GM23248 (cell line): ENCODE measurements around the gene DNLZ.

ENCODE experiments used
- EZH2 ChIP-seq: fragments of 200-600 bp; sonication (generic); IDR thresholded peaks from 2 replicates; pipeline ENCODE4 v1.6.1; 2018; ENCODE audit warnings: antibody characterized with exemption, mild to moderate bottlenecking; ENCODE audit not compliant: insufficient read depth, poor library complexity, severe bottlenecking
- EZH2phosphoT487 ChIP-seq: fragments of 200-600 bp; sonication (generic); IDR thresholded peaks from 2 replicates; pipeline ENCODE4 v1.6.1; 2018; ENCODE audit warnings: antibody characterized with exemption, moderate library complexity, mild to moderate bottlenecking, low read depth; ENCODE audit not compliant: insufficient read depth

DNA sequence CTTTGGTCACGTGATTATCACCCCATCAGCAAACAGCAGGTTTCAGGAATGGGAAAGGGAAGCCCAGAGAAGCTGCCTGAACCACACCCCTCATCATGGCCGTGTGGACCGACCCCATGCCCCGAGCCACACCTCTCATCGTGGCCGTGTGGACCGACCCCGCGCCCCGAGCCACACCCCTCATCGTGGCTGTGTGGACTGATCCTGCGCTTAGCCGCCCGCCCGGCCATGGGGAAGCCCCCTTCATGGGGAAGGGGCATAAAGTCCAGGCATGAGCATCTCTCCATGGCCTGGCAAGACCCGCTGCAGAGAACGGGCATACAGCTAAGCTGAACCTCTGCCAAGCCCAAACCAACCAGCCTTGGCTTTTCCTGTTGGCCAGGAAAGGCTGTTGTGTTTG, 30.0 kb upstream of the DNLZ start:
- no peak for TF ChIP-seq EZH2phosphoT487
- no peak for TF ChIP-seq EZH2
